ENCODE measurements around the gene OR8D2.
"Not testable (repeated sequence)": the region's sequence is repeated elsewhere in the genome, so short reads cannot be mapped to it uniquely, and the experiment has no call there.

Gene OR8D2

GRCh38 chr11:124277804-124278203, 42.2 kb downstream of the OR8D2 start:
- peak; percentile 19 for TF ChIP-seq CTCF (IDR thresholded peaks at IDR 0.05; ENCODE audit: extremely low read depth, insufficient read depth, missing control alignments)
- DNase-seq (ENCODE audit: low spot score): no peak
- in situ Hi-C loops (cut with MboI; ENCODE audit: low pct_unique_long_range_greater_than_20kb, low sequenced_read_pairs, unreplicated experiment): no loop called here

GRCh38 chr11:124277207-124277606, 42.8 kb downstream of the OR8D2 start:
- in situ Hi-C loops (cut with MboI; ENCODE audit: low pct_unique_long_range_greater_than_20kb, low sequenced_read_pairs, unreplicated experiment): no loop called here
- TF ChIP-seq CTCF (IDR thresholded peaks at IDR 0.05; ENCODE audit: extremely low read depth, insufficient read depth, missing control alignments): no peak
- DNase-seq (ENCODE audit: low spot score): no peak

- TF ChIP-seq CTCF (IDR thresholded peaks at IDR 0.05; ENCODE audit: extremely low read depth, insufficient read depth, missing control alignments): no peak
- DNase-seq (ENCODE audit: low spot score): no peak
- in situ Hi-C loops (cut with MboI; ENCODE audit: low pct_unique_long_range_greater_than_20kb, low sequenced_read_pairs, unreplicated experiment): no loop called here
These were observed 43.9 kb downstream of the OR8D2 start for GRCh38 chr11:124276081-124276480.

GRCh38 chr11:124274000-124274399, 46.0 kb downstream of the OR8D2 start:
- in situ Hi-C loops (cut with MboI; ENCODE audit: low pct_unique_long_range_greater_than_20kb, low sequenced_read_pairs, unreplicated experiment): no loop called here
- TF ChIP-seq CTCF (IDR thresholded peaks at IDR 0.05; ENCODE audit: extremely low read depth, insufficient read depth, missing control alignments): no peak
- no peak for DNase-seq (ENCODE audit: low spot score)

GRCh38 chr11:124270886-124271285, 49.1 kb downstream of the OR8D2 start:
- DNase-seq (ENCODE audit: low spot score); in situ Hi-C loops (cut with MboI; ENCODE audit: low pct_unique_long_range_greater_than_20kb, low sequenced_read_pairs, unreplicated experiment): not testable (repeated sequence)

Measured in GM13977 (cell line).